Endothelial cell of umbilical vein (primary cell): ENCODE results near the gene SPDYE16. TPM values are rescaled to one million over a fixed set of nuclear protein-coding genes. Genes with fewer than 3 reads are reported as not detected.
A peak's percentile ranks its signal among the peaks of the same experiment; 100 is the strongest.
"Not testable (repeated sequence)": the region's sequence is repeated elsewhere in the genome, so short reads cannot be mapped to it uniquely, and the experiment has no call there.

ENCODE experiments used
- Bru-seq: library from RNA; stranded (reverse); fragments of 400-500 nt; gene quantifications from one replicate; lab custom pipeline; 2021; lab: Mats Ljungman, UMichigan
- BruChase-seq, 2 experiments: library from RNA; stranded (reverse); fragments of 400-500 nt; gene quantifications; one replicate each; lab custom pipeline; 2021; lab: Mats Ljungman, UMichigan
- BruUV-seq: library from RNA; stranded (reverse); fragments of 400-500 nt; replicated peaks from 2 replicates; lab custom pipeline; 2021; lab: Mats Ljungman, UMichigan
- CTCF ChIA-PET: fragments of 300-600, 350-600 bp; sonication (Branson Sonifier 250); formaldehyde crosslinking; loops from one replicate; lab custom pipeline; 2021; ENCODE audit warnings: antibody characterized with exemption, inconsistent platforms; lab: Charles Lee
- POLR2A ChIA-PET: fragments of 300-600, 350-600 bp; sonication (Branson Sonifier 250); formaldehyde crosslinking; loops from one replicate; lab custom pipeline; 2021; ENCODE audit warnings: antibody characterized with exemption, inconsistent platforms; lab: Charles Lee
- DNase-seq: peaks from one replicate; pipeline ENCODE4 v3.0.0-alpha.2; 2011; ENCODE audit warnings: low read depth, low spot score
- FAIRE-seq: peaks from 2 replicates; lab custom pipeline; 2011; peaks lifted over from hg19 to GRCh38; lab: Jason Lieb, UNC
- H2AFZ ChIP-seq: 2 replicates; pipeline ENCODE4 v1.6.0; 2012; ENCODE audit warnings: low read depth, low read length, control low read depth, inconsistent platforms
- H3K27ac ChIP-seq: 2 replicates; pipeline ENCODE4 v1.5.1; 2011; ENCODE audit warnings: low read depth, mild to moderate bottlenecking, control low read depth, low read length, moderate library complexity; ENCODE audit not compliant: insufficient read depth
- H3K27me3 ChIP-seq, 2 experiments: 2 replicates each; pipeline versions ENCODE4 v1.6.0 to v1.6.1; 2011; ENCODE audit warnings: low read length in 2 of 2, mixed read lengths in 1 of 2; ENCODE audit not compliant: control insufficient read depth in 2 of 2, insufficient read depth in 2 of 2
- H3K36me3 ChIP-seq, 2 experiments: 2 replicates in 1 of 2; 3 replicates in 1 of 2; pipeline ENCODE4 v1.5.1; 2011; ENCODE audit warnings: low read length in 2 of 2, mild to moderate bottlenecking in 1 of 2, moderate library complexity in 1 of 2; ENCODE audit not compliant: control insufficient read depth in 2 of 2, insufficient read depth in 2 of 2; ENCODE audit errors: extremely low read depth in 1 of 2
- H3K4me1 ChIP-seq: 3 replicates; pipeline ENCODE4 v1.5.1; 2011; ENCODE audit warnings: mild to moderate bottlenecking, low read length; ENCODE audit not compliant: control insufficient read depth, insufficient read depth; ENCODE audit errors: extremely low read depth
- H3K4me2 ChIP-seq: 2 replicates; pipeline ENCODE4 v1.6.1; 2011; ENCODE audit warnings: low read length, control low read depth, mixed read lengths; ENCODE audit not compliant: insufficient read depth
- H3K4me3 ChIP-seq, 3 experiments: fragments of 200-600 bp in 1 of 3; sonication (generic), shearing (Covaris generic) in 1 of 3; replicated peaks in 1 of 3; 2 replicates each; pipeline ENCODE4 v1.5.1; 2011 to 2016; ENCODE audit warnings: control low read depth in 3 of 3, low read length in 3 of 3, mild to moderate bottlenecking in 2 of 3, inconsistent platforms in 1 of 3, low read depth in 1 of 3, moderate library complexity in 1 of 3; ENCODE audit not compliant: insufficient read depth in 1 of 3
- H3K79me2 ChIP-seq: 2 replicates; pipeline ENCODE4 v1.6.0; 2012; ENCODE audit warnings: low read length, inconsistent platforms; ENCODE audit not compliant: control insufficient read depth, insufficient read depth
- H3K9ac ChIP-seq: replicated peaks from 2 replicates; pipeline ENCODE3; 2011; ENCODE audit warnings: low read length, control low read depth; ENCODE audit not compliant: insufficient read depth; ENCODE audit errors: extremely low read depth
- H3K9me1 ChIP-seq: replicated peaks from 3 replicates; pipeline ENCODE4 v1.6.0; 2011; ENCODE audit warnings: mild to moderate bottlenecking, low read length; ENCODE audit not compliant: control insufficient read depth, insufficient read depth; ENCODE audit errors: extremely low read depth
- H3K9me3 ChIP-seq: replicated peaks from 2 replicates; pipeline ENCODE4 v1.5.1; 2012; ENCODE audit warnings: low read length, inconsistent platforms; ENCODE audit not compliant: control insufficient read depth, insufficient read depth
- H4K20me1 ChIP-seq: replicated peaks from 2 replicates; pipeline ENCODE3; 2011; ENCODE audit warnings: mild to moderate bottlenecking, low read length; ENCODE audit not compliant: control insufficient read depth, insufficient read depth; ENCODE audit errors: extremely low read depth
- dilution Hi-C: fragments of 300-500 bp; cut with MboI; formaldehyde crosslinking; loops from one replicate; pipeline ENCODE4 v1.15.0; 2019; ENCODE audit warnings: low sequenced_read_pairs; ENCODE audit not compliant: extremely low pct_ligation_motif_present
- intact Hi-C: fragments of 100-400 bp; cut with micrococcal nuclease; formaldehyde crosslinking; loops from one replicate; pipeline ENCODE4 v1.10.0; 2022
- long read RNA-seq: library from polyadenylated mRNA; stranded (forward); transcript quantifications from one replicate; pipeline ENCODE4 v2.0.0, GENCODE V29; 2021
- polyA minus RNA-seq, 3 experiments: library from RNA; depleted of rRNA, polyadenylated mRNA; stranded (reverse); fragments of >200 nt; gene quantifications; 1 replicate in 1 of 3; 2 replicates in 2 of 3; pipeline ENCODE4 v1.2.3, GENCODE V29; 2011
- polyA plus RNA-seq, 4 experiments: library from polyadenylated mRNA; depleted of rRNA in 3 of 4; stranded (reverse) in 3 of 4; unstranded in 1 of 4; fragments of >200 nt; gene quantifications; 2 replicates each; pipeline versions ENCODE4 v1.2.1 to v1.2.3, GENCODE V29; 2011 to 2012; ENCODE audit warnings: missing spikeins in 1 of 4
- total RNA-seq: library from RNA; stranded (reverse); gene quantifications from 2 replicates; pipeline ENCODE4 v1.2.3, GENCODE V29; 2021

SPDYE16 gene, protein sequence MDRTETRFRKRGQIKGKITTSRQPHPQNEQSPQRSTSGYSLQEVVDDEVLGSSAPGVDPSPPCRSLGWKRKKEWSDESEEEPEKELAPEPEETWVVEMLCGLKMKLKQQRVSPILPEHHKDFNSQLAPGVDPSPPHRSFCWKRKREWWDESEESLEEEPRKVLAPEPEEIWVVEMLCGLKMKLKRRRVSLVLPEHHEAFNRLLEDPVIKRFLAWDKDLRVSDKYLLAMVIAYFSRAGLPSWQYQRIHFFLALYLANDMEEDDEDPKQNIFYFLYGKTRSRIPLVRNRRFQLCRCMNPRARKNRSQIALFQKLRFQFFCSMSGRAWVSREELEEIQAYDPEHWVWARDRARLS
- total RNA-seq (0.22 TPM in 1 of 2 replicates, not detected in the other), polyA plus RNA-seq (0.03 and 0.24 TPM in 2 replicates), polyA minus RNA-seq (not detected in 2 replicates), Bru-seq, nascent RNA (percentile 8 among the genes with signal in this experiment), BruChase-seq, experiment 1, labeled RNA remaining after a 6-hour chase (percentile 8 among the genes with signal in this experiment), BruChase-seq, experiment 2, labeled RNA remaining after a 2-hour chase (percentile 12 among the genes with signal in this experiment)
- polyA plus RNA-seq (2011; cell fraction: cytosol; rRNA removed), result 0.06 and 0.15 TPM in 2 replicates
- polyA plus RNA-seq (2011; cell fraction: nucleus; rRNA removed), result 0.14 and 0.22 TPM in 2 replicates
- 0.10 and 0.19 TPM in 2 replicates for polyA plus RNA-seq (2012)
- not detected for polyA minus RNA-seq (2011; cell fraction: cytosol; rRNA and poly(A)+ RNA removed)
- polyA minus RNA-seq (2011; cell fraction: nucleus; rRNA and poly(A)+ RNA removed), result 0.10 TPM in 1 of 2 replicates, not detected in the other
- long read RNA-seq, partial matches to known transcripts, result 0 of 3 reads
- long read RNA-seq, other reads (novel, unspliced or antisense), result 3 of 3 reads

DNA sequence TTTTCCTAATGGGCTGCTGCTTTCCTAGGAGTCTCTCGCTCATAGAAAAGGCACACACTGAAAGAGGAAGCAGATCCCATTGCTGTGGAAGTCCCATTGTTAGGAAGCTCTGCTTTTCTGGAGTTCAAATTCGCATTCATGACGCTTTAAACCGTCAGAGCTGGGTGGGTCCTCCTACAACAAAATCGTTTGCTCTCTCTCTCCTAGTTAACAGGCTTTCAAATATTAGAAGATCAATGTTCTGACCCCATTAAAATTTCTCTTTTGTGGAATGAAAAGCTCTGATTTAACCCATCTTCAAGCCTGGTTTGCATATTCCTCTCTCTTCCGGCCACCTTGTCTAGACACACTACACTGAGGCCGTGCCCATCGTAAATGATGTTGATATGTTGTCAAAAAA, at the start of gene SPDYE16:
Gene SPDYE16, minus strand, starts transcription at position 101 of the 400 bp plus-strand sequence. CDS start 1,838 bp downstream, outside the sequence.
- H3K9me1 ChIP-seq, dilution Hi-C loops, H3K27me3 ChIP-seq, H3K9me3 ChIP-seq, H2AFZ ChIP-seq, H3K4me2 ChIP-seq, H3K4me3 ChIP-seq, H3K4me1 ChIP-seq, FAIRE-seq, H3K36me3 ChIP-seq, CTCF ChIA-PET, DNase-seq, H3K27ac ChIP-seq, POLR2A ChIA-PET, intact Hi-C loops, H3K9ac ChIP-seq, H3K79me2 ChIP-seq, BruUV-seq, H4K20me1 ChIP-seq: not testable (repeated sequence)

DNA sequence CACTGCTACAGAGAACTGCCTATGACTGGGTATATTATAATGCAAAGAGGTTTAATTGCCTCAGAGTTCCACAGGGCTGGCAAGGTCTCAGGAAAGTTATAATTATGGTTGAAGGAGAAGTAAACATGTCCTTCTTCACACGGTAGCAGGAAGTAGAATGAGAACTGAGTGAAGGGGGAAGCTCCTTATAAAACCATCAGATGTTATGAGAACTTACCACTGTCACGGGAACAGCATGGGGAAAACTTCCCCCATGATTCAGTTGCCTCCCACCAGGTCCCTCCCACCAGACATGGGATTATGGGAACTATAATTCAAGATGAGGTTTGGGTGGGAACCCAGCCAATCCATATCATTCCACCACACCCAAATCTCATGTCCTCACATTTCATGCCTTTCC, 49.6 kb upstream of the SPDYE16 start:
- H4K20me1 ChIP-seq, H3K9ac ChIP-seq, POLR2A ChIA-PET, H3K4me3 ChIP-seq, intact Hi-C loops, dilution Hi-C loops, H3K9me1 ChIP-seq, H3K36me3 ChIP-seq, H3K79me2 ChIP-seq, BruUV-seq, H3K9me3 ChIP-seq, H2AFZ ChIP-seq, CTCF ChIA-PET, H3K27me3 ChIP-seq, FAIRE-seq, H3K4me2 ChIP-seq, H3K27ac ChIP-seq: not testable (repeated sequence)
- peaks cover 13% of the 10 kb centered on the region for H3K4me1 ChIP-seq
- DNase-seq, result peak; percentile 11

DNA sequence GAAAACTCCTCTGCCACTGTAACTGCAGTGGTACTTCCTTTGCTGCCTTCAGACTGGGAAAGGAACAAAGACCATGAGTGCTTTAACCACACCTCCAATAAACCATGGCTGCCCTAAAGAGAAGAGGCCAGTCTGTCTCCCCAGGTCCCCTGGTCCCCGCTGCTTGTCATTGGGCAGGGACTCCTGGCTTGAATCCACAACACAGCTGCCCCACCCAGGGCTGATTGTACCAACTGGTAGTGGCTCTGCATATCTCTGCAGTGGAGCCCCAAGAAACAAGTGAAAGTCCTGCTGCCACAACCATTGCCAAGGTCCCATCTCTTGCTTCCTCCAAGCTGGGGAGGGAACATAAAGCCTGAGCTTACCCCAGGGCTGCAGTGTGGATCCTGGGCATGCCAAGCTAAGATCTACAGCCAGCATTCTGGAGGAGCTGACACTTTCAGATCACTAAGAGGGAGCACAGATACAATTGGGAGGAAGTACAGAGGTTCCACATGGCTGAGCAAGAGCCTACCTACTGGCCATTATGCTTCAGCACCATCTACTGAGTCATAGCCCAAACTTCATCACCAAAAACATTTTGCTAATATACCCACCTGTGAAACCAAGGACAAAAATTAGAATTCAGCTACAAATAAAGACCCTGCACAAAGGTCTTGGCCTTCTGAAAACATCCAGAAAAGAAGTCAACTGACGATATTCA, 48.7 kb upstream of the SPDYE16 start:
- H3K27ac ChIP-seq, POLR2A ChIA-PET, intact Hi-C loops, FAIRE-seq, H2AFZ ChIP-seq, H3K9me1 ChIP-seq, CTCF ChIA-PET, dilution Hi-C loops, H3K4me3 ChIP-seq, H3K9ac ChIP-seq, H3K9me3 ChIP-seq, BruUV-seq, H4K20me1 ChIP-seq, H3K36me3 ChIP-seq, DNase-seq, H3K27me3 ChIP-seq, H3K4me2 ChIP-seq: not testable (repeated sequence)
- peaks cover 14% of the 10 kb centered on the region for H3K79me2 ChIP-seq
- peaks cover 22% of the 10 kb centered on the region for H3K4me1 ChIP-seq
